GM12864 (cell line): ENCODE results near the gene TNIP3.

ENCODE experiments used
- DNase-seq: peaks from one replicate; pipeline ENCODE4 v3.0.0-alpha.2; 2011; ENCODE audit warnings: low read depth
- H3K4me3 ChIP-seq: 2 replicates; pipeline ENCODE4 v1.5.1; 2011; ENCODE audit warnings: mild to moderate bottlenecking, low read depth, low read length, control low read depth
- CTCF ChIP-seq: IDR thresholded peaks from 2 replicates; pipeline ENCODE4 v1.5.1; 2011; ENCODE audit warnings: low read depth, mild to moderate bottlenecking, moderate library complexity, low read length, control low read depth, inconsistent platforms; ENCODE audit errors: missing control alignments

Gene TNIP3

GRCh38 chr4:121156822-121157769 lies 7.0 kb downstream of the TNIP3 start:
- no peak for TF ChIP-seq CTCF
- DNase-seq, result no peak
- H3K4me3 ChIP-seq, result no peak overlapping the region; the same call in 1 of the 2 replicates

- H3K4me3 ChIP-seq, result no peak overlapping the region
- DNase-seq, result no peak
- no peak for TF ChIP-seq CTCF
These were observed 8.2 kb downstream of the TNIP3 start for GRCh38 chr4:121155893-121156292.

GRCh38 chr4:121154103-121154515 lies 10.0 kb downstream of the TNIP3 start:
- no peak for TF ChIP-seq CTCF
- H3K4me3 ChIP-seq, result no peak overlapping the region
- DNase-seq, result no peak

GRCh38 chr4:121151942-121152341 lies 12.2 kb downstream of the TNIP3 start:
- no peak for TF ChIP-seq CTCF
- DNase-seq, result no peak
- H3K4me3 ChIP-seq, result no peak overlapping the region

- no peak for DNase-seq
- no peak overlapping the region for H3K4me3 ChIP-seq
- no peak for TF ChIP-seq CTCF
These were observed 13.6 kb downstream of the TNIP3 start for GRCh38 chr4:121150486-121150885.

GRCh38 chr4:121150003-121150402 lies 14.1 kb downstream of the TNIP3 start:
- DNase-seq, result no peak
- no peak overlapping the region for H3K4me3 ChIP-seq
- no peak for TF ChIP-seq CTCF

- H3K4me3 ChIP-seq, result no peak overlapping the region
- no peak for TF ChIP-seq CTCF
- DNase-seq, result no peak
These were observed 15.5 kb downstream of the TNIP3 start for GRCh38 chr4:121148621-121149020.
